HL-60 (cell line): ENCODE results near the gene CEACAM18.
A peak's percentile ranks its signal among the peaks of the same experiment; 100 is the strongest.
"Not testable (repeated sequence)": the region's sequence is repeated elsewhere in the genome, so short reads cannot be mapped to it uniquely, and the experiment has no call there.

Source experiments
- DNase-seq, 2 experiments: peaks; one replicate each; pipeline ENCODE4 v3.0.0-alpha.2; 2010 to 2020; ENCODE audit warnings: low read depth in 1 of 2, low spot score in 1 of 2
- H3K27ac ChIP-seq: fragments of 250-450 bp; sonication (Bioruptor Pico); replicated peaks from 2 replicates; pipeline ENCODE4 v1.5.1; 2020; ENCODE audit warnings: mild to moderate bottlenecking, moderate library complexity
- H3K27me3 ChIP-seq: fragments of 250-450 bp; sonication (Bioruptor Pico); 2 replicates; pipeline ENCODE4 v1.5.1; 2021; ENCODE audit warnings: mild to moderate bottlenecking, moderate library complexity; ENCODE audit not compliant: insufficient read depth, poor library complexity, severe bottlenecking
- H3K4me3 ChIP-seq: replicated peaks from 2 replicates; pipeline ENCODE4 v1.5.1; 2011; ENCODE audit warnings: mild to moderate bottlenecking, control low read depth, low read length; ENCODE audit not compliant: insufficient read depth
- GABPA ChIP-seq: IDR thresholded peaks from 2 replicates; pipeline ENCODE4 v1.6.1; 2012; ENCODE audit warnings: low read depth
- POLR2AphosphoS5 ChIP-seq: IDR thresholded peaks from 2 replicates; pipeline ENCODE4 v1.6.1; 2012; ENCODE audit warnings: low read depth
- SPI1 ChIP-seq: IDR thresholded peaks from 2 replicates; pipeline ENCODE4 v1.6.1; 2012; ENCODE audit warnings: low read depth, mild to moderate bottlenecking, borderline replicate concordance
- TF ChIP-seq, protein P1 (sequence below): IDR thresholded peaks from 2 replicates; pipeline ENCODE4 v1.6.1; 2012; ENCODE audit warnings: low read depth; ENCODE audit not compliant: insufficient replicate concordance
- TF ChIP-seq, protein P2 (sequence below): IDR thresholded peaks from one replicate; pipeline ENCODE4 v1.5.1; 2011; ENCODE audit warnings: low read length, control low read depth, inconsistent platforms; ENCODE audit not compliant: insufficient read depth

CEACAM18 gene

DNA sequence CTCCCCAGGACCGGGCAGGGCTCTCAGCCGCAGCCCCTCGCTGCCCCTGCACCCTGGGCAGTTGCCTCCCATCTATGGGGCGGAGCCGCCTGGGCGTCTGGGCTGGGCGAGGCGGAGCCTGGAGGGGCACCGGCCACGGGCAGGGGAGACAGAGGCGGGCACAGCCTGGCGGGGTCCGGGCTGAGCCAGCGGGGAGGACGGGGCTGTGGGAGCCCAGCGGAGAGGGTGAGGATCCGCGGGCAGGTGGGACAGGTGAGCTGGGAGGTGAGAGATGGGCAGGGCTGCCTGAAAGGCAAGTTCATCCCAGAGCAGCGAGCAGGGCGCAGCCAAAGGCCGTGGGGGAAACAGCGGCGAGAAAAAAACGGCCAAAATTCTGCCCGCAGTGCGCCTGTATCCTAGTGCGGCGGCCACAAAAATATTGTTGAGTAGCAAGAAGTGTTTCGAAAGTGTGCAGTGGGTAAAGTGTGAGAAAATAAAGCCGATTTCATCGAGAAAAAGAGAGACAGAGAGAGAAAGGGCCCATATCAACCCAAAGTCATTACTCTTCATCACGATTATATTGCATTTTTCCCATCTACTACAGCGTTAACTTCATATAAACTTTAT, 14.3 kb upstream of the CEACAM18 start:
- H3K27ac ChIP-seq, result peak overlapping the region; percentile 82
- TF ChIP-seq POLR2AphosphoS5, result 0 out of 2 replicates have a peak, but pooled peaks have one; percentile 9
- H3K27me3 ChIP-seq, H3K4me3 ChIP-seq: not testable (repeated sequence)
- DNase-seq, result peak in 1 of 2 experiments; percentile 70

DNA sequence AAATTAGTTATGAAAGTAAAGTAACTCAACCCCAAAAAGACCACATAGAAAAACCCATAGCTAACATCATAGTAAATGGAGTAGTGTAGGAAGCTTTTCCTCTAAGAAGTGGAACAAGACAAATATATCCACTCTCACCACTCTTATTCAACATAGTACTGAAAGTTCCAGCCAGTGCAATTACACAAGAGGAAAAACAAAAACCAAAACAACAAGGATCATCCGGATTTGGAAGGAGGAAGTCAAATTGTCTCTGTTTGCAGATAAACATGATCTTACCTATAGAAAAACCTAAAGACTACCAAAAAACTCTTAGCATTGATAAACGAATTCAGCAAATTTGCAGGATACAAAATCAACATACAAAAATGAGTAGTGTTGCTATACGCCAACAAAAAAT, 11.6 kb upstream of the CEACAM18 start:
- H3K4me3 ChIP-seq, result no peak overlapping the region
- DNase-seq, result no peak
- no peaks in the 10 kb centered on the region for H3K27me3 ChIP-seq
- no peak for TF ChIP-seq POLR2AphosphoS5
- peak; percentile 22; the same call in 1 of the 2 replicates for TF ChIP-seq SPI1
- H3K27ac ChIP-seq, result peak overlapping the region; percentile 79

DNA sequence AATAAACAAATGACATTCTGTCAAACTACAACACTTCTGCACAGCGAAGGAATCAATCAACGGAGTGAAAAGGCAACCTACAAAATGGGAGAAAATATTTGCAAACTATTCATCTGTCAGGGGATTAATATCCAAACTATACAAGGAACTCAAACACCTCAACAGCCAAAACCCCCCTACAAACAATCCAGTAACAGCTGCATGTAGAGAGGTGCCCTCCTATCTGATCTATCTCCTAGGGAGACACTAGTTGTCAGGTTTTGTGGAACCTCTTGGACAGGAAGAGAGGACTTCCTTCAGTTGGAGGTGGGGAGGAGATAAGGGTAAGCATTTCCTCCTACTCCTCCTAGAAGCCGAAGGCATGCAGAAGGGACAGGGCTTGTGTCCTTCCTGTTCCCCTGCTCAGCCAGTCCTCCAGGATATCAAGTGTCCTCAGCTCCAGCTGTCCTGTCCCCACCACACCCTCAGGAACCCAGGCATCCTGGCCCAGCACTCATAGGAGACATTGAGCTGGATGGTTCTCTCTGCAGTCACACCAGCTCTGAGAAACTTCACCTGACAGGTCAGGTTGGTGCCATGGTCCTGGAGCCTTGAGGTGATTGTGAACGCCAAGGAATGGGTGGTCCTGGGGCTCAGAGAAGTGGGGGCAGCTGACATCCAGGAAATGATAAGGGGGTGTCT, 10.3 kb upstream of the CEACAM18 start:
- peak in 1 of 2 experiments; percentile 78 for DNase-seq
- Histone ChIP-seq H3K27me3 (no peaks in the 10 kb centered on the region), H3K4me3 (no peak overlapping the region), H3K27ac (peak overlapping the region; percentile 79)
- TF ChIP-seq, protein P1, sequence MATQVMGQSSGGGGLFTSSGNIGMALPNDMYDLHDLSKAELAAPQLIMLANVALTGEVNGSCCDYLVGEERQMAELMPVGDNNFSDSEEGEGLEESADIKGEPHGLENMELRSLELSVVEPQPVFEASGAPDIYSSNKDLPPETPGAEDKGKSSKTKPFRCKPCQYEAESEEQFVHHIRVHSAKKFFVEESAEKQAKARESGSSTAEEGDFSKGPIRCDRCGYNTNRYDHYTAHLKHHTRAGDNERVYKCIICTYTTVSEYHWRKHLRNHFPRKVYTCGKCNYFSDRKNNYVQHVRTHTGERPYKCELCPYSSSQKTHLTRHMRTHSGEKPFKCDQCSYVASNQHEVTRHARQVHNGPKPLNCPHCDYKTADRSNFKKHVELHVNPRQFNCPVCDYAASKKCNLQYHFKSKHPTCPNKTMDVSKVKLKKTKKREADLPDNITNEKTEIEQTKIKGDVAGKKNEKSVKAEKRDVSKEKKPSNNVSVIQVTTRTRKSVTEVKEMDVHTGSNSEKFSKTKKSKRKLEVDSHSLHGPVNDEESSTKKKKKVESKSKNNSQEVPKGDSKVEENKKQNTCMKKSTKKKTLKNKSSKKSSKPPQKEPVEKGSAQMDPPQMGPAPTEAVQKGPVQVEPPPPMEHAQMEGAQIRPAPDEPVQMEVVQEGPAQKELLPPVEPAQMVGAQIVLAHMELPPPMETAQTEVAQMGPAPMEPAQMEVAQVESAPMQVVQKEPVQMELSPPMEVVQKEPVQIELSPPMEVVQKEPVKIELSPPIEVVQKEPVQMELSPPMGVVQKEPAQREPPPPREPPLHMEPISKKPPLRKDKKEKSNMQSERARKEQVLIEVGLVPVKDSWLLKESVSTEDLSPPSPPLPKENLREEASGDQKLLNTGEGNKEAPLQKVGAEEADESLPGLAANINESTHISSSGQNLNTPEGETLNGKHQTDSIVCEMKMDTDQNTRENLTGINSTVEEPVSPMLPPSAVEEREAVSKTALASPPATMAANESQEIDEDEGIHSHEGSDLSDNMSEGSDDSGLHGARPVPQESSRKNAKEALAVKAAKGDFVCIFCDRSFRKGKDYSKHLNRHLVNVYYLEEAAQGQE, result no peak
- TF ChIP-seq POLR2AphosphoS5, result peak; percentile 54
- peak; percentile 76 for TF ChIP-seq GABPA
- peak; percentile 68; the same call in 1 of the 2 replicates for TF ChIP-seq SPI1
- TF ChIP-seq, protein P2, sequence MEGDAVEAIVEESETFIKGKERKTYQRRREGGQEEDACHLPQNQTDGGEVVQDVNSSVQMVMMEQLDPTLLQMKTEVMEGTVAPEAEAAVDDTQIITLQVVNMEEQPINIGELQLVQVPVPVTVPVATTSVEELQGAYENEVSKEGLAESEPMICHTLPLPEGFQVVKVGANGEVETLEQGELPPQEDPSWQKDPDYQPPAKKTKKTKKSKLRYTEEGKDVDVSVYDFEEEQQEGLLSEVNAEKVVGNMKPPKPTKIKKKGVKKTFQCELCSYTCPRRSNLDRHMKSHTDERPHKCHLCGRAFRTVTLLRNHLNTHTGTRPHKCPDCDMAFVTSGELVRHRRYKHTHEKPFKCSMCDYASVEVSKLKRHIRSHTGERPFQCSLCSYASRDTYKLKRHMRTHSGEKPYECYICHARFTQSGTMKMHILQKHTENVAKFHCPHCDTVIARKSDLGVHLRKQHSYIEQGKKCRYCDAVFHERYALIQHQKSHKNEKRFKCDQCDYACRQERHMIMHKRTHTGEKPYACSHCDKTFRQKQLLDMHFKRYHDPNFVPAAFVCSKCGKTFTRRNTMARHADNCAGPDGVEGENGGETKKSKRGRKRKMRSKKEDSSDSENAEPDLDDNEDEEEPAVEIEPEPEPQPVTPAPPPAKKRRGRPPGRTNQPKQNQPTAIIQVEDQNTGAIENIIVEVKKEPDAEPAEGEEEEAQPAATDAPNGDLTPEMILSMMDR, result no peak

DNA sequence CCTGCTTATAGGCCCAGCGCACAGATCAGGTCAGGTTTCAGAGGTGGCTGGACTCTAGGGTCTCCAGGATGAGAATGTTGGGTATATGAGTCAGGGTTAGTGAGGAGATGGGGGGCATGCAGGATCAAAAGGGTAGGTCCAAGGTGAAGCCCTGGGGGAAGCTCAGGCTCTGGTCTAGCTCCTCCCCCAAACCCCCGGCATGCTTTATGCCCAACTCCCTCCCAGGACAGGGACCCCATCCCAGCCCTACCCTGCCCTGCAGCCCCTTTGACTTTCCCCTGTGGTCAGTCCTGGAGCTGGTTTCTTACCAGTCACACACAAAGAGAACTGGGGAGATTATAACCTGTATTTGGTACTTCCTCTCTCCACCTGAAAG, 9.8 kb upstream of the CEACAM18 start:
- peak overlapping the region; percentile 79 for H3K27ac ChIP-seq
- TF ChIP-seq GABPA (no peak), SPI1 (no peak), POLR2AphosphoS5 (no peak)
- TF ChIP-seq, protein P2, result no peak
- DNase-seq, result no peak
- no peaks in the 10 kb centered on the region for H3K27me3 ChIP-seq
- H3K4me3 ChIP-seq, result no peak overlapping the region

DNA sequence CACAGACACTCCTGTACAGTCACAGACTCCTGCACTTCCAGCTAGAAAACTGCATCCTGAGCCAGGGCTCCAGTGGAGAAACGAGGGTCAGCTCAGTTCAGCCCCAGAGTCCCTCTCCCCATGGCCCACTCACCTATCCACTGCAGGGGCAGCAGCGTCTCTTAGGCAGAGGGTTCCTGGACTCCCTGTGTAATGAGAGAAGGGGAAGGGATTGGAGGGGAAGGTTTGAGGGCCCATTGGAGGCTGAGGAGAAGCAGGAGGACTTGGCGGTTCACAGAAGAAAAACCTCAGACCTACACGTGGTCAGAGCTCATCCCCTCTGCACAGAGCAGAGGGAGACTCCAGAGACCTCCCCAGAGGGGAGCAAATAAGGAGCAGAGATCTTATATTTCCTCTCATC, 9.2 kb upstream of the CEACAM18 start:
- peak overlapping the region; percentile 79 for H3K27ac ChIP-seq
- DNase-seq, result peak in 1 of 2 experiments; percentile 36
- H3K27me3 ChIP-seq, result no peaks in the 10 kb centered on the region
- H3K4me3 ChIP-seq, result no peak overlapping the region
- TF ChIP-seq, protein P2, result no peak
- TF ChIP-seq GABPA (no peak), SPI1 (no peak), POLR2AphosphoS5 (no peak)
- TF ChIP-seq, protein P1, result no peak
